H9 (cell line): Measurements from ENCODE around the gene CLDN34. TPM values are rescaled to one million over a fixed set of nuclear protein-coding genes. Genes with fewer than 3 reads are reported as not detected.

ENCODE experiments used
- DNase-seq: peaks from one replicate; pipeline ENCODE4 v3.0.0-alpha.2; 2017
- H2AFZ ChIP-seq: one replicate; pipeline ENCODE4 v1.6.1; 2013; ENCODE audit warnings: mild to moderate bottlenecking, low read length, control low read depth, moderate library complexity
- H2AK5ac ChIP-seq: 2 replicates; pipeline ENCODE4 v1.6.1; 2013; ENCODE audit warnings: low read length, control low read depth, mixed read lengths; ENCODE audit not compliant: insufficient read length
- H2BK120ac ChIP-seq: one replicate; pipeline ENCODE4 v1.6.1; 2013; ENCODE audit warnings: low read depth, mild to moderate bottlenecking, low read length, control low read depth, inconsistent platforms; ENCODE audit not compliant: poor library complexity, severe bottlenecking
- H2BK12ac ChIP-seq: 2 replicates; pipeline ENCODE4 v1.6.1; 2013; ENCODE audit warnings: low read length, control low read depth, mixed read lengths, low read depth; ENCODE audit not compliant: insufficient read length
- H2BK15ac ChIP-seq: 2 replicates; pipeline ENCODE4 v1.6.1; 2013; ENCODE audit warnings: low read depth, low read length, control low read depth
- H2BK20ac ChIP-seq: one replicate; pipeline ENCODE4 v1.6.1; 2013; ENCODE audit warnings: low read depth, mild to moderate bottlenecking, low read length, control low read depth, inconsistent platforms; ENCODE audit not compliant: poor library complexity, severe bottlenecking
- H2BK5ac ChIP-seq: 2 replicates; pipeline ENCODE4 v1.6.1; 2013; ENCODE audit warnings: low read length, control low read depth, mixed read lengths; ENCODE audit not compliant: insufficient read length
- H3K14ac ChIP-seq: 2 replicates; pipeline ENCODE4 v1.6.1; 2013; ENCODE audit warnings: low read length, control low read depth; ENCODE audit not compliant: insufficient read depth
- H3K18ac ChIP-seq: 2 replicates; pipeline ENCODE4 v1.6.1; 2013; ENCODE audit warnings: low read depth, mild to moderate bottlenecking, mixed read lengths, low read length, control low read depth; ENCODE audit not compliant: insufficient read length
- H3K23ac ChIP-seq: 2 replicates; pipeline ENCODE4 v1.6.1; 2013; ENCODE audit warnings: low read length, control low read depth, mixed read lengths, low read depth; ENCODE audit not compliant: insufficient read length
- H3K23me2 ChIP-seq: 2 replicates; pipeline ENCODE4 v1.6.1; 2013; ENCODE audit warnings: low read depth, mild to moderate bottlenecking, mixed read lengths, low read length, control low read depth; ENCODE audit not compliant: insufficient read length, poor library complexity, severe bottlenecking
- H3K27ac ChIP-seq: 2 replicates; pipeline ENCODE4 v1.5.1; 2013; ENCODE audit warnings: low read length, control low read depth, mixed read lengths, low read depth; ENCODE audit not compliant: insufficient read length
- H3K27me3 ChIP-seq: 2 replicates; pipeline ENCODE4 v1.6.1; 2013; ENCODE audit warnings: low read length, control low read depth, inconsistent platforms; ENCODE audit not compliant: insufficient read depth
- H3K4ac ChIP-seq: 2 replicates; pipeline ENCODE4 v1.6.1; 2013; ENCODE audit warnings: low read depth, mild to moderate bottlenecking, control low read depth, inconsistent platforms, low read length, moderate library complexity
- H3K4me1 ChIP-seq: 2 replicates; pipeline ENCODE4 v1.6.1; 2013; ENCODE audit warnings: low read length, control low read depth, inconsistent platforms; ENCODE audit not compliant: insufficient read depth
- H3K4me2 ChIP-seq: 2 replicates; pipeline ENCODE4 v1.6.1; 2013; ENCODE audit warnings: low read length, control low read depth, mixed read lengths; ENCODE audit not compliant: insufficient read length, insufficient read depth
- H3K56ac ChIP-seq: 2 replicates; pipeline ENCODE4 v1.6.1; 2013; ENCODE audit warnings: low read depth, mild to moderate bottlenecking, mixed read lengths, low read length, control low read depth; ENCODE audit not compliant: insufficient read length
- H3K79me1 ChIP-seq: 2 replicates; pipeline ENCODE4 v1.6.1; 2013; ENCODE audit warnings: low read depth, mild to moderate bottlenecking, moderate library complexity, low read length, control low read depth, inconsistent platforms; ENCODE audit not compliant: insufficient read depth, poor library complexity, severe bottlenecking
- H3K79me2 ChIP-seq: 2 replicates; pipeline ENCODE4 v1.6.1; 2013; ENCODE audit warnings: low read length, control low read depth, inconsistent platforms; ENCODE audit not compliant: insufficient read depth
- H3K9ac ChIP-seq: 2 replicates; pipeline ENCODE4 v1.6.1; 2013; ENCODE audit warnings: low read length, control low read depth, mixed read lengths; ENCODE audit not compliant: insufficient read length; ENCODE audit errors: extremely low read depth
- H3K9me3 ChIP-seq: one replicate; pipeline ENCODE4 v1.6.1; 2013; ENCODE audit warnings: low read depth, low read length, inconsistent platforms; ENCODE audit not compliant: control insufficient read depth
- H3T11ph ChIP-seq: one replicate; pipeline ENCODE4 v1.6.1; 2013; ENCODE audit warnings: mild to moderate bottlenecking, low read length, control low read depth, inconsistent platforms
- H4K20me1 ChIP-seq: one replicate; pipeline ENCODE4 v1.6.1; 2013; ENCODE audit not compliant: control insufficient read depth, insufficient read length, insufficient read depth
- H4K5ac ChIP-seq: 2 replicates; pipeline ENCODE4 v1.6.1; 2013; ENCODE audit warnings: low read depth, mild to moderate bottlenecking, mixed read lengths, low read length, control low read depth; ENCODE audit not compliant: insufficient read length
- H4K8ac ChIP-seq: replicated peaks from 2 replicates; pipeline ENCODE4 v1.6.1; 2013; ENCODE audit warnings: low read length, control low read depth, mixed read lengths, low read depth; ENCODE audit not compliant: insufficient read length
- H4K91ac ChIP-seq: 2 replicates; pipeline ENCODE4 v1.6.1; 2013; ENCODE audit warnings: low read depth, mild to moderate bottlenecking, moderate library complexity, mixed read lengths, low read length, control low read depth; ENCODE audit not compliant: insufficient read length
- H3K27ac Mint-ChIP-seq, 3 experiments: 2 replicates in 2 of 3; 3 replicates in 1 of 3; pipeline ENCODE4 v1.8.0; 2020 to 2021; ENCODE audit warnings: mixed read lengths in 3 of 3, mild to moderate bottlenecking in 1 of 3, moderate library complexity in 1 of 3
- H3K27me3 Mint-ChIP-seq: 2 replicates; pipeline ENCODE4 v1.8.0; 2021; ENCODE audit warnings: low read depth, mild to moderate bottlenecking, moderate library complexity, mixed read lengths
- H3K36me3 Mint-ChIP-seq, 3 experiments: 2 replicates in 2 of 3; 3 replicates in 1 of 3; pipeline ENCODE4 v1.8.0; 2020 to 2021; ENCODE audit warnings: low read depth in 3 of 3, mixed read lengths in 3 of 3; ENCODE audit not compliant: insufficient read depth in 1 of 3
- H3K4me1 Mint-ChIP-seq, 2 experiments: 2 replicates each; pipeline ENCODE4 v1.8.0; 2020; ENCODE audit warnings: mixed read lengths in 2 of 2
- H3K4me3 Mint-ChIP-seq, 2 experiments: 2 replicates in 1 of 2; 3 replicates in 1 of 2; pipeline ENCODE4 v1.8.0; 2020 to 2021; ENCODE audit warnings: mild to moderate bottlenecking in 2 of 2, mixed read lengths in 2 of 2, moderate library complexity in 1 of 2
- H3K9me3 Mint-ChIP-seq, 2 experiments: 2 replicates in 1 of 2; 3 replicates in 1 of 2; pipeline ENCODE4 v1.8.0; 2020; ENCODE audit warnings: mild to moderate bottlenecking in 2 of 2, mixed read lengths in 2 of 2, moderate library complexity in 1 of 2
- CTCF ChIP-seq: fragments of 200-600 bp; sonication (generic); conservative IDR thresholded peaks from 3 replicates; pipeline ENCODE4 v1.8.0; 2021; ENCODE audit warnings: antibody characterized with exemption, mild to moderate bottlenecking
- WGBS: extraction: QIAGEN DNeasy Blood & Tissue Kit; methylation state at CpG from one replicate; pipeline ENCODE4 v1.1.7; 2013; ENCODE audit warnings: missing lambda C conversion rate, low lambda C conversion rate, mixed read lengths; ENCODE audit not compliant: insufficient read length; ENCODE audit errors: extremely low coverage; 5-methylcytosine and 5-hydroxymethylcytosine counted together
- total RNA-seq: library from RNA; stranded (reverse); gene quantifications from 2 replicates; pipeline ENCODE4 v1.2.1, GENCODE V29; 2021

The CLDN34 gene
- total RNA-seq, 1 experiment from 2014 or later = 0.39 TPM

- H4K91ac ChIP-seq = no peak overlapping the region
- H2BK120ac ChIP-seq = no peak overlapping the region
- no peak for TF ChIP-seq CTCF
- H3K27ac ChIP-seq = no peak overlapping the region
- H3K14ac ChIP-seq = no peak overlapping the region
- no peak overlapping the region for H3K18ac ChIP-seq
- no peaks in the 10 kb centered on the region for H3K79me2 ChIP-seq
- H3K23ac ChIP-seq = no peak overlapping the region
- no peak overlapping the region for H2BK5ac ChIP-seq
- no peak overlapping the region for H2BK20ac ChIP-seq
- no peak overlapping the region for H4K5ac ChIP-seq
- H2BK15ac ChIP-seq = no peak overlapping the region
- no peak overlapping the region for H2BK12ac ChIP-seq
- no peak overlapping the region for H3K56ac ChIP-seq
- no peaks in the 10 kb centered on the region for H3K79me1 ChIP-seq
- H3K36me3 Mint-ChIP-seq = peaks cover 7 to 9% (median 8%) of the 10 kb centered on the region in 3 experiments
- H3K9me3 ChIP-seq = no peaks in the 10 kb centered on the region
- H3K4me1 ChIP-seq = no peaks in the 10 kb centered on the region
- no peak overlapping the region for H2AFZ ChIP-seq
- peaks cover 7 to 8% of the 10 kb centered on the region in 2 experiments for H3K4me1 Mint-ChIP-seq
- H4K20me1 ChIP-seq = no peaks in the 10 kb centered on the region
- H3K4me2 ChIP-seq = no peak overlapping the region
- H4K8ac ChIP-seq = no peak overlapping the region
- no peaks in the 10 kb centered on the region for H3K23me2 ChIP-seq
- WGBS = no CpG with 5 or more reads among the region's 3 CpGs
- no peaks in the 10 kb centered on the region for H3K27me3 ChIP-seq
- H3K4ac ChIP-seq = no peak overlapping the region
- H3K9ac ChIP-seq = no peak overlapping the region
- H3K27ac Mint-ChIP-seq = no peak overlapping the region
- H3K4me3 Mint-ChIP-seq = no peak overlapping the region
- no peak overlapping the region for H3T11ph ChIP-seq
- peaks cover 56 to 58% of the 10 kb centered on the region in 2 experiments for H3K9me3 Mint-ChIP-seq
- no peak overlapping the region for H2AK5ac ChIP-seq
- DNase-seq = no peak
- H3K27me3 Mint-ChIP-seq = no peaks in the 10 kb centered on the region; the same call in 1 of the 2 replicates
Observed at GRCh38 chrX:10001496-10001895, 34.3 kb downstream of the CLDN34 start.
